H1 (cell line): ENCODE results near the gene MAP3K3. TPM values are rescaled to one million over a fixed set of nuclear protein-coding genes. Genes with fewer than 3 reads are reported as not detected.

Experiments
- CTCF ChIA-PET: fragments of 300-600 bp; sonication (Branson Sonifier 250); formaldehyde crosslinking; loops from one replicate; lab custom pipeline; 2021; ENCODE audit not compliant: partially characterized antibody; lab: Charles Lee
- POLR2A ChIA-PET: fragments of 300-600 bp; sonication (Branson Sonifier 250); formaldehyde crosslinking; loops from one replicate; lab custom pipeline; 2021; ENCODE audit warnings: inconsistent platforms; ENCODE audit not compliant: partially characterized antibody; lab: Charles Lee
- DNase-seq, 2 experiments: peaks; one replicate each; pipeline versions ENCODE4 v3.0.0 to v3.0.0-alpha.2; 2010 to 2022; ENCODE audit warnings: low spot score in 2 of 2, low read depth in 1 of 2, mixed read lengths in 1 of 2
- FAIRE-seq: peaks from 2 replicates; lab custom pipeline; 2011; peaks lifted over from hg19 to GRCh38; lab: Jason Lieb, UNC
- H2AFZ ChIP-seq: 2 replicates; pipeline ENCODE4 v1.8.1; 2012; ENCODE audit warnings: low read length, inconsistent platforms
- H2AK5ac ChIP-seq: 2 replicates; pipeline ENCODE4 v1.6.1; 2013; ENCODE audit warnings: low read depth, low read length
- H2BK120ac ChIP-seq: replicated peaks from 2 replicates; pipeline ENCODE3; 2013; ENCODE audit warnings: low read depth, low read length, inconsistent platforms
- H2BK12ac ChIP-seq: 2 replicates; pipeline ENCODE4 v1.6.1; 2013; ENCODE audit warnings: low read depth, low read length
- H2BK15ac ChIP-seq: 2 replicates; pipeline ENCODE4 v1.6.1; 2013; ENCODE audit warnings: low read length
- H2BK20ac ChIP-seq: 2 replicates; pipeline ENCODE4 v1.6.1; 2013; ENCODE audit warnings: low read length
- H2BK5ac ChIP-seq: 2 replicates; pipeline ENCODE4 v1.6.1; 2013; ENCODE audit warnings: low read depth, low read length
- H3K14ac ChIP-seq: 2 replicates; pipeline ENCODE4 v1.6.1; 2013; ENCODE audit warnings: inconsistent platforms; ENCODE audit not compliant: insufficient read length
- H3K18ac ChIP-seq: 2 replicates; pipeline ENCODE4 v1.6.1; 2013; ENCODE audit warnings: low read length; ENCODE audit errors: extremely low read depth
- H3K23ac ChIP-seq: 2 replicates; pipeline ENCODE4 v1.6.1; 2013; ENCODE audit warnings: inconsistent platforms; ENCODE audit not compliant: insufficient read length
- H3K23me2 ChIP-seq: 2 replicates; pipeline ENCODE4 v1.6.1; 2013; ENCODE audit warnings: low read depth, low read length
- H3K27ac ChIP-seq: 2 replicates; pipeline ENCODE4 v1.6.1; 2011; ENCODE audit warnings: low read depth, low read length, inconsistent platforms
- H3K27me3 ChIP-seq, 4 experiments: replicated peaks in 1 of 4; 1 replicate in 1 of 4; 2 replicates in 3 of 4; pipeline versions ENCODE4 v1.6.1 to v1.8.1; 2011 to 2013; ENCODE audit warnings: low read length in 3 of 4, mild to moderate bottlenecking in 3 of 4, inconsistent platforms in 2 of 4, mixed read lengths in 2 of 4, moderate library complexity in 1 of 4; ENCODE audit not compliant: control insufficient read depth in 3 of 4, insufficient read depth in 3 of 4; ENCODE audit errors: extremely low read depth in 1 of 4
- H3K36me3 ChIP-seq, 4 experiments: 2 replicates each; pipeline versions ENCODE4 v1.6.1 to v1.8.1; 2011 to 2013; ENCODE audit warnings: mild to moderate bottlenecking in 4 of 4, low read length in 3 of 4, moderate library complexity in 2 of 4, control low read depth in 1 of 4, inconsistent platforms in 1 of 4; ENCODE audit not compliant: insufficient read depth in 4 of 4, control insufficient read depth in 2 of 4
- H3K4ac ChIP-seq: replicated peaks from 2 replicates; pipeline ENCODE3; 2013; ENCODE audit warnings: low read length, low read depth, mixed read lengths, inconsistent platforms; ENCODE audit not compliant: insufficient read length
- H3K4me1 ChIP-seq, 4 experiments: replicated peaks in 1 of 4; 1 replicate in 1 of 4; 2 replicates in 3 of 4; pipeline versions ENCODE4 v1.6.1 to v1.8.1; 2011 to 2013; ENCODE audit warnings: low read length in 3 of 4, inconsistent platforms in 2 of 4, mixed read lengths in 1 of 4; ENCODE audit not compliant: insufficient read depth in 4 of 4, control insufficient read depth in 3 of 4
- H3K4me2 ChIP-seq, 2 experiments: 2 replicates each; pipeline versions ENCODE4 v1.6.1 to v1.8.1; 2011 to 2013; ENCODE audit warnings: low read depth in 2 of 2, low read length in 2 of 2, control low read depth in 1 of 2, inconsistent platforms in 1 of 2, mild to moderate bottlenecking in 1 of 2; ENCODE audit not compliant: insufficient read depth in 1 of 2
- H3K4me3 ChIP-seq, 4 experiments: fragments of 200-600, 300-600 bp in 1 of 4; sonication (generic), shearing (Covaris generic), sonication (Bioruptor Twin) in 1 of 4; 2 replicates each; pipeline versions ENCODE4 v1.5.1 to v1.8.1; 2011 to 2016; ENCODE audit warnings: low read length in 4 of 4, low read depth in 3 of 4, control low read depth in 2 of 4, inconsistent platforms in 2 of 4, mild to moderate bottlenecking in 2 of 4, mixed read lengths in 1 of 4, moderate library complexity in 1 of 4; ENCODE audit not compliant: insufficient read depth in 2 of 4; ENCODE audit errors: extremely low read depth in 1 of 4
- H3K56ac ChIP-seq: replicated peaks from 2 replicates; pipeline ENCODE3; 2013; ENCODE audit warnings: low read depth, mild to moderate bottlenecking, mixed read lengths, low read length, inconsistent platforms; ENCODE audit not compliant: insufficient read length
- H3K79me1 ChIP-seq: 2 replicates; pipeline ENCODE4 v1.6.1; 2013; ENCODE audit warnings: low read depth, low read length, control low read depth
- H3K79me2 ChIP-seq, 2 experiments: 2 replicates each; pipeline versions ENCODE4 v1.6.1 to v1.8.1; 2012 to 2013; ENCODE audit warnings: low read length in 2 of 2, mild to moderate bottlenecking in 2 of 2, inconsistent platforms in 1 of 2; ENCODE audit not compliant: insufficient read depth in 2 of 2, control insufficient read depth in 1 of 2
- H3K9ac ChIP-seq, 4 experiments: replicated peaks in 1 of 4; 1 replicate in 1 of 4; 2 replicates in 3 of 4; pipeline versions ENCODE4 v1.6.1 to v1.8.1; 2011 to 2013; ENCODE audit warnings: low read depth in 3 of 4, low read length in 3 of 4, control low read depth in 2 of 4, mild to moderate bottlenecking in 2 of 4, moderate library complexity in 2 of 4, inconsistent platforms in 1 of 4; ENCODE audit errors: extremely low read depth in 1 of 4
- H3K9me3 ChIP-seq, 2 experiments: 2 replicates each; pipeline versions ENCODE4 v1.6.1 to v1.8.1; 2012 to 2013; ENCODE audit warnings: mild to moderate bottlenecking in 2 of 2, moderate library complexity in 2 of 2, control low read depth in 1 of 2, inconsistent platforms in 1 of 2, low read depth in 1 of 2, low read length in 1 of 2, mixed read lengths in 1 of 2; ENCODE audit not compliant: insufficient read depth in 2 of 2
- H4K20me1 ChIP-seq, 2 experiments: replicated peaks in 1 of 2; 2 replicates each; pipeline versions ENCODE3 to v1.8.1; 2011 to 2013; ENCODE audit warnings: inconsistent platforms in 2 of 2, low read length in 2 of 2, mild to moderate bottlenecking in 1 of 2; ENCODE audit not compliant: insufficient read depth in 2 of 2, control insufficient read depth in 1 of 2
- H4K5ac ChIP-seq: 2 replicates; pipeline ENCODE4 v1.6.1; 2013; ENCODE audit warnings: low read length, low read depth, mixed read lengths, inconsistent platforms; ENCODE audit not compliant: insufficient read length
- H4K8ac ChIP-seq: 2 replicates; pipeline ENCODE4 v1.8.0; 2013; ENCODE audit warnings: mild to moderate bottlenecking, moderate library complexity, low read length, inconsistent platforms; ENCODE audit not compliant: insufficient read depth; ENCODE audit errors: extremely low read depth
- H4K91ac ChIP-seq: replicated peaks from 2 replicates; pipeline ENCODE3; 2013; ENCODE audit warnings: low read length, mixed read lengths, inconsistent platforms; ENCODE audit not compliant: insufficient read length
- BCL11A ChIP-seq, 2 experiments: IDR thresholded peaks; one replicate each; pipeline ENCODE4 v1.6.1; 2011; ENCODE audit warnings: low read depth in 2 of 2, low read length in 2 of 2, mild to moderate bottlenecking in 2 of 2
- EP300 ChIP-seq, 2 experiments: IDR thresholded peaks; 1 replicate in 1 of 2; 2 replicates in 1 of 2; pipeline ENCODE4 v1.6.1; 2011 to 2012; ENCODE audit warnings: low read depth in 2 of 2, low read length in 2 of 2, mild to moderate bottlenecking in 2 of 2, borderline replicate concordance in 1 of 2, inconsistent platforms in 1 of 2, moderate library complexity in 1 of 2
- EZH2 ChIP-seq: fragments of 200-600 bp; sonication (generic); IDR thresholded peaks from 2 replicates; pipeline ENCODE4 v1.7.1; 2012; ENCODE audit warnings: low read depth, mild to moderate bottlenecking, moderate library complexity, low read length, inconsistent platforms; ENCODE audit not compliant: severe bottlenecking
- FOSL1 ChIP-seq: IDR thresholded peaks from 2 replicates; pipeline ENCODE4 v1.6.1; 2011; ENCODE audit warnings: mild to moderate bottlenecking, low read depth, low read length, moderate library complexity; ENCODE audit not compliant: insufficient read depth
- HDAC2 ChIP-seq, 2 experiments: fragments of 300-600 bp in 1 of 2; sonication (generic) in 1 of 2; IDR thresholded peaks; 2 replicates each; pipeline ENCODE4 v1.6.1; 2011 to 2012; ENCODE audit warnings: low read depth in 2 of 2, low read length in 2 of 2, mild to moderate bottlenecking in 2 of 2, moderate library complexity in 2 of 2, borderline replicate concordance in 1 of 2, inconsistent platforms in 1 of 2
- JUND ChIP-seq: IDR thresholded peaks from 2 replicates; pipeline ENCODE4 v1.6.1; 2011; ENCODE audit warnings: mild to moderate bottlenecking, improper control_type of control experiment, low read length
- POLR2AphosphoS5 ChIP-seq: IDR thresholded peaks from 2 replicates; pipeline ENCODE4 v1.6.1; 2011; ENCODE audit warnings: low read depth, low read length
- SP4 ChIP-seq: IDR thresholded peaks from 2 replicates; pipeline ENCODE4 v1.6.1; 2012; ENCODE audit warnings: low read length, inconsistent platforms
- SRF ChIP-seq: IDR thresholded peaks from 2 replicates; pipeline ENCODE4 v1.6.1; 2011; ENCODE audit warnings: mild to moderate bottlenecking, low read depth, low read length, moderate library complexity
- TAF7 ChIP-seq: optimal IDR thresholded peaks from 2 replicates; pipeline ENCODE3; 2011; ENCODE audit warnings: low read depth, mild to moderate bottlenecking, inconsistent platforms, low read length, moderate library complexity, borderline replicate concordance
- ZNF274 ChIP-seq: IDR thresholded peaks from 2 replicates; pipeline ENCODE4 v1.7.0; 2012; ENCODE audit warnings: low read length, borderline replicate concordance; ENCODE audit errors: extremely low read depth
- WGBS, 2 experiments: shearing (Covaris generic) in 1 of 2; methylation state at CpG; one replicate each; pipeline versions ENCODE4 v1.1.6 to v1.1.7; 2013 to 2015; ENCODE audit warnings: low lambda C conversion rate in 2 of 2, mixed read lengths in 2 of 2, inconsistent platforms in 1 of 2, low coverage in 1 of 2, missing lambda C conversion rate in 1 of 2; ENCODE audit not compliant: insufficient replicate concordance in 2 of 2, insufficient coverage in 1 of 2, insufficient read length in 1 of 2; ENCODE audit errors: extremely low coverage in 1 of 2, missing lambda C conversion rate in 1 of 2; 5-methylcytosine and 5-hydroxymethylcytosine counted together
- polyA plus RNA-seq, 7 experiments: library from polyadenylated mRNA; depleted of rRNA in 3 of 7; stranded (reverse) in 5 of 7; unstranded in 2 of 7; fragments of >200 nt in 5 of 7; fragments of 200-250 nt in 2 of 7; gene quantifications; 1 replicate in 5 of 7; 2 replicates in 1 of 7; 4 replicates in 1 of 7; pipeline versions ENCODE4 v1.2.1 to v1.2.3, GENCODE V29; 2011 to 2013; ENCODE audit warnings: missing spikeins in 2 of 7, mixed read lengths in 2 of 7
- total RNA-seq: library from RNA; stranded (reverse); fragmentation: NEBNext Ultra II Directional; extraction: Animal tissue kit (Norgen Biotek cat#: 25700); gene quantifications from 2 replicates; pipeline ENCODE4 v1.2.1, GENCODE V29; 2021

Gene MAP3K3
- total and polyA plus RNA-seq, 2 of the 8 experiments (the other 6 are each of a cell fraction or from before 2014, with no cell fraction given) = 10.3 to 21.0 TPM

- Histone ChIP-seq H4K20me1 (no peaks in the 10 kb centered on the region), H2BK12ac (no peak overlapping the region), H2BK120ac (no peak overlapping the region), H3K27me3 (no peaks in the 10 kb centered on the region), H2BK15ac (peak overlapping the region; percentile 20; the same call in 1 of the 2 replicates), H4K91ac (no peak overlapping the region), H2AFZ (no peak overlapping the region), H3K23ac (no peak overlapping the region), H3K18ac (no peak overlapping the region), H3K14ac (no peak overlapping the region), H2BK5ac (no peak overlapping the region), H3K56ac (no peak overlapping the region), H3K4me2 (0 out of 4 replicates have a peak overlapping the region, but pooled peaks of 1 of the 2 experiments have one; percentile 14), H3K4me1 (peaks cover 0 to 12% (median 1%) of the 10 kb centered on the region in 4 experiments; a peak in 1 of 7 replicates), H3K27ac (no peak overlapping the region), H3K79me1 (no peaks in the 10 kb centered on the region; the same call in 1 of the 2 replicates), H3K4me3 (no peak overlapping the region), H2AK5ac (no peak overlapping the region), H3K9me3 (no peaks in the 10 kb centered on the region), H4K8ac (no peak overlapping the region), H4K5ac (no peak overlapping the region), H2BK20ac (no peak overlapping the region), H3K4ac (no peak overlapping the region), H3K79me2 (no peaks in the 10 kb centered on the region), H3K23me2 (no peaks in the 10 kb centered on the region), H3K36me3 (peaks cover 0 to under 1% (median 0%) of the 10 kb centered on the region in 4 experiments; a peak in 1 of 8 replicates), H3K9ac (no peak overlapping the region)
- ChIA-PET POLR2A (interaction anchor here (0.9 to 1.9 kb wide), 5 partner anchors 17 to 181 kb away, joined by 3 to 5 read pairs (median 3); partner anchors contain the start of gene MAP3K3), CTCF (interaction anchor here (0.9 to 1.7 kb wide), 6 partner anchors 28 to 222 kb away, joined by 3 to 5 read pairs (median 4); no protein-coding TSS in a partner anchor)
- TF ChIP-seq JUND = no peak
- TF ChIP-seq SRF = no peak
- no peak for TF ChIP-seq SP4
- TF ChIP-seq POLR2AphosphoS5 = no peak
- TF ChIP-seq FOSL1 = no peak
- no peak for TF ChIP-seq TAF7
- TF ChIP-seq EP300 (IDR thresholded peaks at IDR 0.05; ENCODE audit: borderline replicate concordance in 1 of 2, low read depth in 2 of 2, low read length in 2 of 2) = no peak
- TF ChIP-seq ZNF274 = no peak
- TF ChIP-seq EZH2 = no peak
- no peak for TF ChIP-seq BCL11A (IDR thresholded peaks at IDR 0.05; ENCODE audit: low read depth in 2 of 2, low read length in 2 of 2)
- no peak for TF ChIP-seq HDAC2 (IDR thresholded peaks at IDR 0.05; ENCODE audit: borderline replicate concordance in 1 of 2, low read depth in 2 of 2, low read length in 2 of 2)
- no peak for DNase-seq
- WGBS, 2 experiments = 80% methylated on average over 4 of the region's 4 CpGs; no CpG with 5 or more reads in 1 of the 2 experiments
- FAIRE-seq = no peak
Observed at GRCh38 chr17:63647065-63647725, 25.0 kb downstream of the MAP3K3 start.
